Measurements from ENCODE around the gene CHRNG.

Gene CHRNG

DNA sequence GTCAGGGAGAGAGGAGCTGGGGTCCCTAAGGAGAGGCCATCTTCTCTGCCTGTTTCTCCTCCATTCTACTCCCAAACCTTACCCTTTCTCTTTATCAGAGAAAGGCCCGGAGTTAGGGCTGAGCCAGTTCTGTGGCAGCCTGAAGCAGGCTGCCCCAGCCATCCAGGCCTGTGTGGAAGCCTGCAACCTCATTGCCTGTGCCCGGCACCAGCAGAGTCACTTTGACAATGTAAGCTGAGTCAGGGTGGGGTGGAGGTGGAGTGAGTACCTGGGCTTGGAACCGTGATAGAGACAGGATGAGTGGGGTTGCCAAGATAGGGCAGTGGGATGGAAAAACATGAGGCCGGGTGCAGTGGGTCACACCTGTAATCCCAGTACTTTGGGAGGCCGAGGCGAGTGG, 5.2 kb downstream of the CHRNG start:
- no peak overlapping the region for H3K27ac ChIP-seq (ENCODE audit: low read length)
- H3K4me2 ChIP-seq (ENCODE audit: insufficient read depth, low read length), result no peak overlapping the region
- H3K36me3 ChIP-seq (ENCODE audit: insufficient read depth, low read length), result peaks cover 29% of the 10 kb centered on the region
- ATAC-seq (ENCODE audit: insufficient read depth, low read depth), result no peak
- no peak overlapping the region for H3K4me3 ChIP-seq (ENCODE audit: low read depth in 1 of 2, low read length in 2 of 2)
- peaks cover 40% of the 10 kb centered on the region for H3K79me2 ChIP-seq (ENCODE audit: insufficient read depth, low read length)
- DNase-seq, result no peak
- no peak overlapping the region for H3K9ac ChIP-seq (ENCODE audit: low read depth, low read length)
- no peaks in the 10 kb centered on the region for H3K9me3 ChIP-seq (ENCODE audit: insufficient read depth, low read length, severe bottlenecking)
- H3K4me1 ChIP-seq (ENCODE audit: insufficient read depth, low read length), result peaks cover 26% of the 10 kb centered on the region
- peaks cover 36% of the 10 kb centered on the region for H4K20me1 ChIP-seq (ENCODE audit: insufficient read depth, low read length)
- H3K27me3 ChIP-seq (ENCODE audit: insufficient read depth, low read length, poor library complexity), result no peaks in the 10 kb centered on the region
- TF ChIP-seq EZH2 (IDR thresholded peaks at IDR 0.05; ENCODE audit: borderline replicate concordance, low read depth, low read length, severe bottlenecking), result no peak
- TF ChIP-seq, protein P1, sequence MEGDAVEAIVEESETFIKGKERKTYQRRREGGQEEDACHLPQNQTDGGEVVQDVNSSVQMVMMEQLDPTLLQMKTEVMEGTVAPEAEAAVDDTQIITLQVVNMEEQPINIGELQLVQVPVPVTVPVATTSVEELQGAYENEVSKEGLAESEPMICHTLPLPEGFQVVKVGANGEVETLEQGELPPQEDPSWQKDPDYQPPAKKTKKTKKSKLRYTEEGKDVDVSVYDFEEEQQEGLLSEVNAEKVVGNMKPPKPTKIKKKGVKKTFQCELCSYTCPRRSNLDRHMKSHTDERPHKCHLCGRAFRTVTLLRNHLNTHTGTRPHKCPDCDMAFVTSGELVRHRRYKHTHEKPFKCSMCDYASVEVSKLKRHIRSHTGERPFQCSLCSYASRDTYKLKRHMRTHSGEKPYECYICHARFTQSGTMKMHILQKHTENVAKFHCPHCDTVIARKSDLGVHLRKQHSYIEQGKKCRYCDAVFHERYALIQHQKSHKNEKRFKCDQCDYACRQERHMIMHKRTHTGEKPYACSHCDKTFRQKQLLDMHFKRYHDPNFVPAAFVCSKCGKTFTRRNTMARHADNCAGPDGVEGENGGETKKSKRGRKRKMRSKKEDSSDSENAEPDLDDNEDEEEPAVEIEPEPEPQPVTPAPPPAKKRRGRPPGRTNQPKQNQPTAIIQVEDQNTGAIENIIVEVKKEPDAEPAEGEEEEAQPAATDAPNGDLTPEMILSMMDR (IDR thresholded peaks at IDR 0.05; ENCODE audit: borderline replicate concordance, extremely low read depth, low read length, poor library complexity, severe bottlenecking), result no peak
- H2AFZ ChIP-seq (ENCODE audit: low read depth, low read length), result no peak overlapping the region

DNA sequence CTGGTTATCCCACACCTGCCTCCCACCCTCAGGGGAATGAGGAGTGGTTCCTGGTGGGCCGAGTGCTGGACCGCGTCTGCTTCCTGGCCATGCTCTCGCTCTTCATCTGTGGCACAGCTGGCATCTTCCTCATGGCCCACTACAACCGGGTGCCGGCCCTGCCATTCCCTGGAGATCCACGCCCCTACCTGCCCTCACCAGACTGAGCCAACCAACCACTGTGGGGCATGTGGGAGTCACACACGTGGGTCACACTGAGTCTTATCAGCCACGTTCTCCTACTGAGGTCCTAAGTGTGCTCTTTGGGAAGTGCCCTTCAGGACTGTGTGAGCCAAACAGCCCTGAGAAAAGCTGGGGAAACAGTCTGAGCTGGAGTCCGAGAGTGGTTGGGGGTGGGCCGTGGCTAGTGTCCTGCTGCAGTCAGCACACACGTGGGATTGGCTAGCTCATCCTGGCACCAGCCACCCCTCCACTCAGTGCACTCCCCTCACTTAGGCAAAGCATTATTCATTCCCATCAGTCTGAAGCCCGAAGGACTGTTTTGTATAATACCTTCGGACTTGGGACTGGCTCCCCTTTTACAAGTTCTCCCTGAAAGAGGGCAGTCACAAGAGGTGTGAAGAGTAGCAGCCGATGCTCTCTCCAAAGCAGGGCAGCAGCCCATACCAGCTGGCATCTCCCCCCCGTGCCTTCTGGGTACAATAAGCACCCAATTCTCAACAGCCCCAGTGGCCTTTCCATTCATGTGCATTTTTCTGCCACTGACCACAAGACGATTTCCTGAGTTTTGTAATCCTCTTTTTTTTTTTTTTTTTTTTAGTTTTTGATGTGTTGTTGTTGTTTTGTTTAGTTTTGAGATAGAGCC, 6.3 kb downstream of the CHRNG start:
- Histone ChIP-seq H2AFZ (ENCODE audit: low read depth, low read length) (no peak overlapping the region), H3K27me3 (ENCODE audit: insufficient read depth, low read length, poor library complexity) (no peaks in the 10 kb centered on the region), H3K4me2 (ENCODE audit: insufficient read depth, low read length) (no peak overlapping the region), H3K9me3 (ENCODE audit: insufficient read depth, low read length, severe bottlenecking) (no peaks in the 10 kb centered on the region), H3K9ac (ENCODE audit: low read depth, low read length) (no peak overlapping the region), H4K20me1 (ENCODE audit: insufficient read depth, low read length) (peaks cover 36% of the 10 kb centered on the region), H3K4me1 (ENCODE audit: insufficient read depth, low read length) (peaks cover 27% of the 10 kb centered on the region), H3K4me3 (ENCODE audit: low read depth in 1 of 2, low read length in 2 of 2) (no peak overlapping the region), H3K36me3 (ENCODE audit: insufficient read depth, low read length) (peaks cover 29% of the 10 kb centered on the region), H3K79me2 (ENCODE audit: insufficient read depth, low read length) (peaks cover 49% of the 10 kb centered on the region), H3K27ac (ENCODE audit: low read length) (no peak overlapping the region)
- no peak for TF ChIP-seq EZH2 (IDR thresholded peaks at IDR 0.05; ENCODE audit: borderline replicate concordance, low read depth, low read length, severe bottlenecking)
- TF ChIP-seq, protein P1 (IDR thresholded peaks at IDR 0.05; ENCODE audit: borderline replicate concordance, extremely low read depth, low read length, poor library complexity, severe bottlenecking), result no peak
- no peak for ATAC-seq (ENCODE audit: insufficient read depth, low read depth)
- DNase-seq, result no peak

DNA sequence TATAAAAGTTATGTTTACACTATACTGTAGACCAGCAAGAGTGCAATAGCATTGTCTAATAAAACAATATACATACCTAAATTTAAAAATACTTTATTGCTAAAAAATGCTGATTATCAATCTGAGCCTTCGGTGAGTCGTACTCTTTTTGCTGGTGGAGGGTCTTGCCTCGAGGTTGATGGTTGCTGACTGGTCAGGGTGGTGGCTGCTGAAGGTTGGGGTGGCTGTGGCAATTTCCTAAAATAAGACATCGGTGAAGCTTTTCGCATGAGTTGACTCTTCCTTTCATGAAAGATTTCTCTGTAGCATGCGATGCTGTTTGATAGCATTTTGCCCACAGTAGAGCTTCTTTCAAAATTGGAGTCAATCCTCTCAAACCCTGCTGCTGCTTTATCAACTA, 8.5 kb downstream of the CHRNG start:
- peak overlapping the region; percentile 30; the same call in 1 of the 2 replicates for H3K4me2 ChIP-seq (ENCODE audit: insufficient read depth, low read length)
- peaks cover 71% of the 10 kb centered on the region for H3K79me2 ChIP-seq (ENCODE audit: insufficient read depth, low read length)
- H3K36me3 ChIP-seq (ENCODE audit: insufficient read depth, low read length), result peaks cover 38% of the 10 kb centered on the region
- H3K9ac ChIP-seq (ENCODE audit: low read depth, low read length), result no peak overlapping the region
- DNase-seq (no peak), ATAC-seq (ENCODE audit: insufficient read depth, low read depth) (no peak)
- no peaks in the 10 kb centered on the region for H3K27me3 ChIP-seq (ENCODE audit: insufficient read depth, low read length, poor library complexity)
- H4K20me1 ChIP-seq (ENCODE audit: insufficient read depth, low read length), result peaks cover 38% of the 10 kb centered on the region
- TF ChIP-seq, protein P1 (IDR thresholded peaks at IDR 0.05; ENCODE audit: borderline replicate concordance, extremely low read depth, low read length, poor library complexity, severe bottlenecking), result no peak
- no peak for TF ChIP-seq EZH2 (IDR thresholded peaks at IDR 0.05; ENCODE audit: borderline replicate concordance, low read depth, low read length, severe bottlenecking)
- no peaks in the 10 kb centered on the region for H3K9me3 ChIP-seq (ENCODE audit: insufficient read depth, low read length, severe bottlenecking)
- no peak overlapping the region for H2AFZ ChIP-seq (ENCODE audit: low read depth, low read length)
- no peak overlapping the region for H3K27ac ChIP-seq (ENCODE audit: low read length)
- peaks cover 44% of the 10 kb centered on the region for H3K4me1 ChIP-seq (ENCODE audit: insufficient read depth, low read length)
- H3K4me3 ChIP-seq (ENCODE audit: low read depth in 1 of 2, low read length in 2 of 2), result no peak overlapping the region
